HepG2 (cell line): ENCODE data around the gene CELF5. TPM values are rescaled to one million over a fixed set of nuclear protein-coding genes. Genes with fewer than 3 reads are reported as not detected.

ENCODE experiments used
- ATAC-seq: fragments of 200-7000 bp; cut with Tn5 transposase; 3 replicates; pipeline ENCODE4 v1.9.1; 2020; ENCODE audit warnings: mild to moderate bottlenecking, moderate library complexity
- BruUV-seq: library from RNA; stranded (reverse); fragments of 400-500 nt; replicated peaks from 2 replicates; lab custom pipeline; 2021; lab: Mats Ljungman, UMichigan
- CTCF ChIA-PET: fragments of 300-600 bp; formaldehyde crosslinking; extraction: SDS; loops from one replicate; lab custom pipeline; 2021; ENCODE audit warnings: low total read pairs, inconsistent platforms, low intra/inter-chr PET ratio; lab: Yijun Ruan, JAX
- POLR2A ChIA-PET: fragments of 350-600 bp; sonication (Branson Sonifier 250); formaldehyde crosslinking; loops from one replicate; lab custom pipeline; 2020; ENCODE audit warnings: antibody characterized with exemption, inconsistent platforms; lab: Yijun Ruan, JAX
- DNase-seq: peaks from one replicate; pipeline ENCODE4 v3.0.0-alpha.2; 2015; ENCODE audit warnings: low spot score
- FAIRE-seq: peaks from 3 replicates; lab custom pipeline; 2011; peaks lifted over from hg19 to GRCh38; lab: Jason Lieb, UNC
- H2AFZ ChIP-seq: one replicate; pipeline ENCODE4 v1.6.1; 2011; ENCODE audit warnings: low read length, inconsistent platforms
- H3K27ac ChIP-seq: fragments of 300-600 bp; 3 replicates; pipeline ENCODE4 v1.8.0; 2011; ENCODE audit warnings: mixed run types, mild to moderate bottlenecking, mixed read lengths, low read length, inconsistent platforms; ENCODE audit not compliant: insufficient read depth; ENCODE audit errors: extremely low read length
- H3K27me3 ChIP-seq, 2 experiments: fragments of 200-600 bp in 1 of 2; 2 replicates in 1 of 2; 3 replicates in 1 of 2; pipeline versions ENCODE4 v1.6.0 to v1.8.0; 2011; ENCODE audit warnings: low read length in 2 of 2, mild to moderate bottlenecking in 2 of 2, moderate library complexity in 2 of 2, inconsistent platforms in 1 of 2; ENCODE audit not compliant: insufficient read depth in 2 of 2, control insufficient read depth in 1 of 2
- H3K36me3 ChIP-seq, 2 experiments: fragments of 200-600 bp in 1 of 2; replicated peaks in 1 of 2; 2 replicates in 1 of 2; 3 replicates in 1 of 2; pipeline versions ENCODE4 v1.5.1 to v1.8.0; 2011; ENCODE audit warnings: low read length in 2 of 2, inconsistent platforms in 1 of 2; ENCODE audit not compliant: insufficient read depth in 2 of 2, control insufficient read depth in 1 of 2
- H3K4me1 ChIP-seq: 2 replicates; pipeline ENCODE4 v1.5.1; 2012; ENCODE audit warnings: low read length, inconsistent platforms; ENCODE audit not compliant: insufficient read depth
- H3K4me2 ChIP-seq: 2 replicates; pipeline ENCODE4 v1.6.0; 2011; ENCODE audit warnings: low read depth, low read length, inconsistent platforms
- H3K4me3 ChIP-seq, 3 experiments: fragments of 200-600 bp in 1 of 3; sonication (generic), shearing (Covaris generic) in 1 of 3; replicated peaks in 1 of 3; 2 replicates each; pipeline ENCODE4 v1.5.1; 2011 to 2016; ENCODE audit warnings: low read length in 3 of 3, inconsistent platforms in 2 of 3, low read depth in 2 of 3, mild to moderate bottlenecking in 2 of 3, control low read depth in 1 of 3, mixed read lengths in 1 of 3; ENCODE audit not compliant: insufficient read depth in 1 of 3
- H3K79me2 ChIP-seq: one replicate; pipeline ENCODE4 v1.6.1; 2011; ENCODE audit warnings: low read length, inconsistent platforms; ENCODE audit not compliant: insufficient read depth
- H3K9ac ChIP-seq: 2 replicates; pipeline ENCODE4 v1.6.0; 2011; ENCODE audit warnings: mild to moderate bottlenecking, low read depth, low read length, inconsistent platforms; ENCODE audit not compliant: insufficient read depth
- H3K9me3 ChIP-seq: 2 replicates; pipeline ENCODE4 v1.5.1; 2012; ENCODE audit warnings: mild to moderate bottlenecking, low read length
- H4K20me1 ChIP-seq: 2 replicates; pipeline ENCODE4 v1.6.0; 2011; ENCODE audit warnings: inconsistent platforms, mild to moderate bottlenecking, low read length, moderate library complexity; ENCODE audit not compliant: insufficient read depth
- AGO2 ChIP-seq: fragments of 200-400 bp; formaldehyde crosslinking; optimal IDR thresholded peaks from 2 replicates; pipeline ENCODE3; 2017; ENCODE audit warnings: mild to moderate bottlenecking, low read depth, low read length, moderate library complexity
- MTA3 ChIP-seq: sonication (generic); formaldehyde crosslinking; IDR thresholded peaks from 2 replicates; pipeline ENCODE4 v1.4.0; 2020; ENCODE audit warnings: missing genetic modification reagents
- POLR2G ChIP-seq: fragments of 200-400 bp; formaldehyde crosslinking; IDR thresholded peaks from 2 replicates; pipeline ENCODE4 v1.6.1; 2018; ENCODE audit warnings: mild to moderate bottlenecking, low read depth, low read length, moderate library complexity
- RBFOX2 ChIP-seq: fragments of 200-400 bp; formaldehyde crosslinking; IDR thresholded peaks from 2 replicates; pipeline ENCODE4 v1.6.1; 2017; ENCODE audit warnings: low read depth, mild to moderate bottlenecking, low read length
- TARDBP ChIP-seq: sonication (generic); formaldehyde crosslinking; IDR thresholded peaks from 2 replicates; pipeline ENCODE4 v1.8.0; 2022; ENCODE audit warnings: mild to moderate bottlenecking, missing genetic modification reagents
- ZNF180 ChIP-seq: sonication (generic); formaldehyde crosslinking; IDR thresholded peaks from 2 replicates; pipeline ENCODE4 v1.4.0; 2020; ENCODE audit warnings: low read depth, missing genetic modification reagents, borderline replicate concordance
- ZNF644 ChIP-seq: IDR thresholded peaks from 2 replicates; pipeline ENCODE4 v1.6.1; 2016; ENCODE audit warnings: low read depth
- WGBS: methylation state at CpG from one replicate; pipeline ENCODE4 v1.1.6; 2017; ENCODE audit warnings: low lambda C conversion rate; 5-methylcytosine and 5-hydroxymethylcytosine counted together
- in situ Hi-C: cut with HindIII; loops from 2 replicates; pipeline ENCODE4 v1.10.0; 2017; ENCODE audit warnings: low pct_unique_long_range_greater_than_20kb; ENCODE audit not compliant: extremely low pct_ligation_motif_present
- intact Hi-C: fragments of 100-400 bp; cut with micrococcal nuclease; formaldehyde crosslinking; loops from one replicate; pipeline ENCODE4 v1.10.0; 2022; ENCODE audit not compliant: unreplicated experiment
- polyA plus RNA-seq, 8 experiments: library from polyadenylated mRNA; depleted of rRNA in 3 of 8; stranded (reverse) in 7 of 8; unstranded in 1 of 8; fragments of >200 nt; fragmentation: Illumina TruSeq in 4 of 8; extraction: Trizol in 4 of 8; gene quantifications; 2 replicates each; pipeline versions ENCODE4 v1.2.1 to v1.2.3, GENCODE V29; 2011 to 2016; ENCODE audit warnings: low read depth in 4 of 8, missing spikeins in 1 of 8, mixed read lengths in 1 of 8; ENCODE audit not compliant: insufficient read depth in 1 of 8
- total RNA-seq, 5 experiments: library from RNA; depleted of rRNA; stranded (reverse); fragments of >200 nt; fragmentation: Illumina TruSeq; extraction: Trizol; gene quantifications; 2 replicates each; pipeline ENCODE4 v1.2.3, GENCODE V29; 2016; ENCODE audit warnings: low read depth in 1 of 5

The CELF5 gene
- total and polyA plus RNA-seq, 2 of the 13 experiments (the other 11 are each of a cell fraction or from before 2014, with no cell fraction given) = 0.31 to 0.84 TPM

DNA sequence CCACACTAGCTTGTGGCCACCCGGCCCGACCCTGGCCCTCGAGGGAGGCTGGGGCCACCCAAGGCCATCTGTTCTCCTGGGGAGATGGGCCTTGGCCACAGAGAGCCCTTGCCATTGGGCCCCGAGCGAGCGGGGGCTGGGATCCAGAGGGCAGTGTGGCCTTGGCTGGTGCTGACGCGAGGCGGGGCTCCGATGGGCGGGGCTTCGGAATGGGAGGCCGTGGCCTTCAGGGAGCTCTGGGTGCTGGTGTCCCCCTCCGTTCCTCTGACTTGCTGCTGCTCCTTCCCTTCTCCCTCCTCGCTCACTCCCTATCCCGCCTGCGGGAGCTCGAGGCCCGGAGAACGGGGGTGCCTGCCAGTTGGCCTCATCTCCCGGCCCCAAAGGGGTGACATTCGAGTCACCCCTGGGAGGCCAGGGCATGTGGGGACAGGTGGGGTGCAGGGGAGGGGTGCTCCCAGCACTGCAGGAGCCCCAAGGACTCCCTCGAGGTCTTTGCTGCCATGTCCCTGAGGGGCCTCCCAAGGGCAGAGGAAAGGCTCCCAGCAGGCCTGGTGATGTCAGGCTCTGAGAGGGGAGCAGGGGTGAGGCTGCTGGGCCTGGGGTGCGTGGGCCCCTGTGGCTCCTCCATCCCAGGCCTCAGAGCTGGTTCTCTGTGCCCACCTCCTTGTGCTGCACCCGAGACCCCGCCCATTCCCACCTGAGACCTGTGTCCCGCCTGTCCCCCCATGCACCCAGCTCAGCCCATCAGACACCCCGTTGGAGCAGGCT is 34.6 kb upstream of the CELF5 start:
- H3K9ac ChIP-seq = no peak overlapping the region
- H3K4me1 ChIP-seq = peaks cover 23% of the 10 kb centered on the region
- no peaks in the 10 kb centered on the region for H3K27me3 ChIP-seq
- H3K79me2 ChIP-seq = peaks cover 45% of the 10 kb centered on the region
- no peak overlapping the region for H3K4me3 ChIP-seq
- peaks cover 7% of the 10 kb centered on the region; the same call in 1 of the 2 replicates for H4K20me1 ChIP-seq
- H3K4me2 ChIP-seq = no peak overlapping the region
- TF ChIP-seq MTA3 (CRISPR knock-in tag) = no peak
- TF ChIP-seq POLR2G = no peak
- TF ChIP-seq RBFOX2 = peak; percentile 47
- peak; percentile 33 for TF ChIP-seq AGO2
- H2AFZ ChIP-seq = no peak overlapping the region
- ChIA-PET POLR2A (no interaction called here), CTCF (no interaction called here)
- peaks cover 2 to 10% of the 10 kb centered on the region in 2 experiments; a peak in 3 of 5 replicates for H3K36me3 ChIP-seq
- 94% methylated on average over 26 of the region's 28 CpGs for WGBS
- no peak overlapping the region for H3K27ac ChIP-seq
- no peak for DNase-seq
- BruUV-seq = no TSS peak
- in situ Hi-C loops (no loop called here), intact Hi-C loops (no loop called here)
- no peak for ATAC-seq
- no peaks in the 10 kb centered on the region for H3K9me3 ChIP-seq
- no peak for FAIRE-seq

DNA sequence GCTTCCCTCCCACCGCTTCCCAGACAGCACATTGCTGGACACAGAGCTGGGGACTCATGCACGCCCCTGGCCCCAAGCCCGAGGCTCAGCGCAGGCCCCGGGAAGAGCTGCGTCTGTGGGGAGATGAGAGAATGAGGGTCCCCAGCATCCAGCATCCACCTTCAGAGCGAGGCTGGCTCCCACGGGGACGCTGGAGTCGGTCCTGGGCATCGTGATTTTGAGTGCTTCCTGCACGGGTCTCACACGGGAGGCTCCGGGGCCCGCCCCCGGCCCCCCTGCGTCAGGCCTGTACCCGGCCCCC is 34.0 kb upstream of the CELF5 start:
- no peak overlapping the region for H3K27ac ChIP-seq
- H2AFZ ChIP-seq = no peak overlapping the region
- no peak overlapping the region for H3K4me2 ChIP-seq
- no peak for DNase-seq
- H3K4me3 ChIP-seq = no peak overlapping the region
- H3K79me2 ChIP-seq = peaks cover 45% of the 10 kb centered on the region
- ChIA-PET POLR2A (no interaction called here), CTCF (no interaction called here)
- H3K4me1 ChIP-seq = peaks cover 22% of the 10 kb centered on the region
- H3K9me3 ChIP-seq = no peaks in the 10 kb centered on the region
- no peaks in the 10 kb centered on the region for H3K27me3 ChIP-seq
- no peak overlapping the region for H3K9ac ChIP-seq
- H3K36me3 ChIP-seq = peaks cover 2 to 10% of the 10 kb centered on the region in 2 experiments; a peak in 3 of 5 replicates
- TF ChIP-seq ZNF644 (CRISPR knock-in tag) (no peak), TARDBP (no peak), ZNF180 (CRISPR knock-in tag) (no peak)
- in situ Hi-C loops (no loop called here), intact Hi-C loops (no loop called here)
- H4K20me1 ChIP-seq = peaks cover 7% of the 10 kb centered on the region; the same call in 1 of the 2 replicates
- FAIRE-seq = no peak
- WGBS = 99% methylated on average over 9 of the region's 18 CpGs
- no TSS peak for BruUV-seq
- no peak for ATAC-seq
